DND-41 (cell line): ENCODE measurements around the gene COL8A1.

Experiments
- ATAC-seq: fragments of 200-7000 bp; cut with Tn5 transposase; 3 replicates; pipeline ENCODE4 v1.9.1; 2021; ENCODE audit warnings: low read depth; ENCODE audit not compliant: insufficient read depth
- DNase-seq: peaks from one replicate; pipeline ENCODE4 v3.0.0-alpha.2; 2020
- H2AFZ ChIP-seq: 2 replicates; pipeline ENCODE4 v1.6.0; 2012; ENCODE audit warnings: low read depth, low read length
- H3K27ac ChIP-seq: 2 replicates; pipeline ENCODE4 v1.5.1; 2012; ENCODE audit warnings: low read length, inconsistent platforms
- H3K27me3 ChIP-seq: fragments of 200-600 bp; sonication (generic); 2 replicates; pipeline ENCODE4 v1.6.0; 2012; ENCODE audit warnings: low read length, mild to moderate bottlenecking, inconsistent platforms; ENCODE audit not compliant: insufficient read depth, poor library complexity
- H3K36me3 ChIP-seq: 2 replicates; pipeline ENCODE4 v1.5.1; 2012; ENCODE audit warnings: low read length, inconsistent platforms; ENCODE audit not compliant: insufficient read depth
- H3K4me1 ChIP-seq: 2 replicates; pipeline ENCODE4 v1.5.1; 2012; ENCODE audit warnings: mild to moderate bottlenecking, low read length; ENCODE audit not compliant: insufficient read depth
- H3K4me2 ChIP-seq: 2 replicates; pipeline ENCODE4 v1.6.0; 2012; ENCODE audit warnings: mild to moderate bottlenecking, moderate library complexity, low read length, inconsistent platforms; ENCODE audit not compliant: insufficient read depth
- H3K4me3 ChIP-seq, 2 experiments: fragments of 200-600 bp in 1 of 2; shearing (Covaris generic) in 1 of 2; 2 replicates each; pipeline ENCODE4 v1.5.1; 2012 to 2016; ENCODE audit warnings: inconsistent platforms in 2 of 2, low read length in 2 of 2, mild to moderate bottlenecking in 2 of 2, low read depth in 1 of 2, moderate library complexity in 1 of 2
- H3K79me2 ChIP-seq: 2 replicates; pipeline ENCODE4 v1.6.0; 2012; ENCODE audit warnings: low read length, inconsistent platforms; ENCODE audit not compliant: insufficient read depth
- H3K9ac ChIP-seq: 2 replicates; pipeline ENCODE4 v1.6.0; 2012; ENCODE audit warnings: low read depth, mild to moderate bottlenecking, inconsistent platforms, low read length, moderate library complexity
- H3K9me3 ChIP-seq: 2 replicates; pipeline ENCODE4 v1.5.1; 2012; ENCODE audit warnings: low read length, moderate library complexity, mild to moderate bottlenecking, inconsistent platforms; ENCODE audit not compliant: insufficient read depth, severe bottlenecking
- H4K20me1 ChIP-seq: 2 replicates; pipeline ENCODE4 v1.6.0; 2012; ENCODE audit warnings: low read length; ENCODE audit not compliant: insufficient read depth
- EZH2 ChIP-seq: IDR thresholded peaks from 3 replicates; pipeline ENCODE4 v1.6.1; 2012; ENCODE audit warnings: borderline replicate concordance, low read depth, mild to moderate bottlenecking, moderate library complexity, low read length, inconsistent platforms; ENCODE audit not compliant: severe bottlenecking
- TF ChIP-seq, protein P1 (sequence below): IDR thresholded peaks from 2 replicates; pipeline ENCODE4 v1.5.1; 2012; ENCODE audit warnings: borderline replicate concordance, low read length, moderate library complexity, mild to moderate bottlenecking; ENCODE audit not compliant: poor library complexity, severe bottlenecking; ENCODE audit errors: extremely low read depth

The COL8A1 gene

GRCh38 chr3:99662838-99663570, 24.6 kb downstream of the COL8A1 start:
- Histone ChIP-seq H3K27me3 (no peaks in the 10 kb centered on the region), H2AFZ (no peak overlapping the region), H3K27ac (no peak overlapping the region), H3K4me3 (no peak overlapping the region), H3K4me1 (no peaks in the 10 kb centered on the region), H3K9me3 (no peaks in the 10 kb centered on the region), H3K79me2 (no peaks in the 10 kb centered on the region), H4K20me1 (no peaks in the 10 kb centered on the region), H3K4me2 (no peak overlapping the region), H3K36me3 (no peaks in the 10 kb centered on the region), H3K9ac (no peak overlapping the region)
- TF ChIP-seq, protein P1, sequence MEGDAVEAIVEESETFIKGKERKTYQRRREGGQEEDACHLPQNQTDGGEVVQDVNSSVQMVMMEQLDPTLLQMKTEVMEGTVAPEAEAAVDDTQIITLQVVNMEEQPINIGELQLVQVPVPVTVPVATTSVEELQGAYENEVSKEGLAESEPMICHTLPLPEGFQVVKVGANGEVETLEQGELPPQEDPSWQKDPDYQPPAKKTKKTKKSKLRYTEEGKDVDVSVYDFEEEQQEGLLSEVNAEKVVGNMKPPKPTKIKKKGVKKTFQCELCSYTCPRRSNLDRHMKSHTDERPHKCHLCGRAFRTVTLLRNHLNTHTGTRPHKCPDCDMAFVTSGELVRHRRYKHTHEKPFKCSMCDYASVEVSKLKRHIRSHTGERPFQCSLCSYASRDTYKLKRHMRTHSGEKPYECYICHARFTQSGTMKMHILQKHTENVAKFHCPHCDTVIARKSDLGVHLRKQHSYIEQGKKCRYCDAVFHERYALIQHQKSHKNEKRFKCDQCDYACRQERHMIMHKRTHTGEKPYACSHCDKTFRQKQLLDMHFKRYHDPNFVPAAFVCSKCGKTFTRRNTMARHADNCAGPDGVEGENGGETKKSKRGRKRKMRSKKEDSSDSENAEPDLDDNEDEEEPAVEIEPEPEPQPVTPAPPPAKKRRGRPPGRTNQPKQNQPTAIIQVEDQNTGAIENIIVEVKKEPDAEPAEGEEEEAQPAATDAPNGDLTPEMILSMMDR = no peak
- TF ChIP-seq EZH2 = no peak
- DNase-seq (no peak), ATAC-seq (no peak)

DNA sequence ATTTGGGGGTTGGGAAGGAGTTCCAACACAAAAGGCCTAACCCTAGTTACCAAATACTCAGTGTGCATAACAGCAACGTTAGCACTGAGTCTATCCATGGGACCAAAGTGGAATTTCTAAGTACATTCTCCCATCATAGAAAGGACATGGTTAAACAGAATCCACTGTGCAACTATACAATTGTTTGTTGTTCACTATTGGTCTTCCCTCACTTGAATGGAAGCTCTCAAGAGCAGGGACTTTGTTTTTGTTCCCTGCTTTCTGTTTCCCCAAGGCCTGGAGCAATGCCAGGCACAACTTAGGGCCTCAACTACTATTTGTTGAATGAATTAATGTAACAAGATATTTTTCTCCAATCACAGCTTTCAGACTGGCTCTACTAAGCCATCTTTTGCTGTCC, 25.6 kb downstream of the COL8A1 start:
- no peak overlapping the region for H3K9ac ChIP-seq
- H3K27me3 ChIP-seq = no peaks in the 10 kb centered on the region
- no peaks in the 10 kb centered on the region for H4K20me1 ChIP-seq
- no peak overlapping the region for H3K4me3 ChIP-seq
- no peaks in the 10 kb centered on the region for H3K4me1 ChIP-seq
- TF ChIP-seq, protein P1 = no peak
- no peak for TF ChIP-seq EZH2
- DNase-seq (no peak), ATAC-seq (no peak)
- no peaks in the 10 kb centered on the region for H3K79me2 ChIP-seq
- no peaks in the 10 kb centered on the region for H3K9me3 ChIP-seq
- H3K36me3 ChIP-seq = no peaks in the 10 kb centered on the region
- H2AFZ ChIP-seq = no peak overlapping the region
- no peak overlapping the region for H3K27ac ChIP-seq
- no peak overlapping the region for H3K4me2 ChIP-seq

GRCh38 chr3:99665017-99665416, 26.6 kb downstream of the COL8A1 start:
- no peak overlapping the region for H3K27ac ChIP-seq
- H3K27me3 ChIP-seq = no peaks in the 10 kb centered on the region
- H3K9me3 ChIP-seq = no peaks in the 10 kb centered on the region
- no peaks in the 10 kb centered on the region for H3K36me3 ChIP-seq
- ATAC-seq (no peak), DNase-seq (no peak)
- no peak overlapping the region for H2AFZ ChIP-seq
- H3K79me2 ChIP-seq = no peaks in the 10 kb centered on the region
- no peaks in the 10 kb centered on the region for H4K20me1 ChIP-seq
- no peak overlapping the region for H3K9ac ChIP-seq
- TF ChIP-seq, protein P1 = no peak
- TF ChIP-seq EZH2 = no peak
- no peak overlapping the region for H3K4me2 ChIP-seq
- no peaks in the 10 kb centered on the region for H3K4me1 ChIP-seq
- no peak overlapping the region for H3K4me3 ChIP-seq
